ENCODE results near the gene MOV10L1.

- TF ChIP-seq POLR2AphosphoS5 (IDR thresholded peaks at IDR 0.05) = no peak
- TF ChIP-seq, protein P1, sequence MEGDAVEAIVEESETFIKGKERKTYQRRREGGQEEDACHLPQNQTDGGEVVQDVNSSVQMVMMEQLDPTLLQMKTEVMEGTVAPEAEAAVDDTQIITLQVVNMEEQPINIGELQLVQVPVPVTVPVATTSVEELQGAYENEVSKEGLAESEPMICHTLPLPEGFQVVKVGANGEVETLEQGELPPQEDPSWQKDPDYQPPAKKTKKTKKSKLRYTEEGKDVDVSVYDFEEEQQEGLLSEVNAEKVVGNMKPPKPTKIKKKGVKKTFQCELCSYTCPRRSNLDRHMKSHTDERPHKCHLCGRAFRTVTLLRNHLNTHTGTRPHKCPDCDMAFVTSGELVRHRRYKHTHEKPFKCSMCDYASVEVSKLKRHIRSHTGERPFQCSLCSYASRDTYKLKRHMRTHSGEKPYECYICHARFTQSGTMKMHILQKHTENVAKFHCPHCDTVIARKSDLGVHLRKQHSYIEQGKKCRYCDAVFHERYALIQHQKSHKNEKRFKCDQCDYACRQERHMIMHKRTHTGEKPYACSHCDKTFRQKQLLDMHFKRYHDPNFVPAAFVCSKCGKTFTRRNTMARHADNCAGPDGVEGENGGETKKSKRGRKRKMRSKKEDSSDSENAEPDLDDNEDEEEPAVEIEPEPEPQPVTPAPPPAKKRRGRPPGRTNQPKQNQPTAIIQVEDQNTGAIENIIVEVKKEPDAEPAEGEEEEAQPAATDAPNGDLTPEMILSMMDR (IDR thresholded peaks at IDR 0.05) = no peak
- TF ChIP-seq POLR2A (IDR thresholded peaks at IDR 0.05; ENCODE audit: low read depth) = no peak
Observed at GRCh38 chr22:50080077-50080465, 9.7 kb upstream of the MOV10L1 start.

Measured in esophagus muscularis mucosa (tissue), 3 donors.